ENCODE results near the gene TCEA3. TPM values are rescaled to one million over a fixed set of nuclear protein-coding genes. Genes with fewer than 3 reads are reported as not detected.

Gene TCEA3
- total RNA-seq, 1 donor from 2014 or later, result 4.0 TPM

DNA sequence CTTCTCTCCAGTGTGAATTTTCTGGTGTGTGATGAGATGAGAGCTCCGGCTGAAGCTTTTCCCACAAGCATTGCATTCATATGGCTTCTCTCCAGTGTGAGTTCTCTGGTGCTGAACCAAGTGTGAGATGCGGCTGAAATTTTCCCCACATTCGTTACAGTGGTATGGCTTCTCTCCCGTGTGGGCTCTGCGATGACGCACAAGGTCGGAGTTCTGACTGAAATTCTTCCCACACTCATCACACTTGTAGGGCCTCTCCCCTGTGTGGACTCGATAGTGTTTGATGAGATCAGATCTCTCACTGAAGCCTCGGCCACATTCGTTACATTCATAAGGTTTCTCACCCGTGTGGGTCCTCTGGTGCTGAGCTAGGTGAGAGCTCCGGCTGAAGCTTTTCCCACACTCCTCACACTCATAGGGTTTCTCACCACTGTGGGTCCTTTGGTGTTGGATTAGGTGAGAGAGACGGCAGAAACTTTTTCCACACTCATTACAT is 62.3 kb downstream of the TCEA3 start:
- H3K36me3 Mint-ChIP-seq (ENCODE audit: unreplicated experiment), result peaks cover 84% of the 10 kb centered on the region
- H3K27ac Mint-ChIP-seq (ENCODE audit: unreplicated experiment), result no peak overlapping the region
- no peak for DNase-seq (ENCODE audit: extremely low spot score, unreplicated experiment)
- H3K4me3 Mint-ChIP-seq (ENCODE audit: unreplicated experiment), result no peak overlapping the region
- peaks cover 47% of the 10 kb centered on the region for H3K9me3 Mint-ChIP-seq (ENCODE audit: unreplicated experiment)
- H3K4me1 Mint-ChIP-seq (ENCODE audit: unreplicated experiment), result peaks cover 12% of the 10 kb centered on the region
- TF ChIP-seq, protein P1, sequence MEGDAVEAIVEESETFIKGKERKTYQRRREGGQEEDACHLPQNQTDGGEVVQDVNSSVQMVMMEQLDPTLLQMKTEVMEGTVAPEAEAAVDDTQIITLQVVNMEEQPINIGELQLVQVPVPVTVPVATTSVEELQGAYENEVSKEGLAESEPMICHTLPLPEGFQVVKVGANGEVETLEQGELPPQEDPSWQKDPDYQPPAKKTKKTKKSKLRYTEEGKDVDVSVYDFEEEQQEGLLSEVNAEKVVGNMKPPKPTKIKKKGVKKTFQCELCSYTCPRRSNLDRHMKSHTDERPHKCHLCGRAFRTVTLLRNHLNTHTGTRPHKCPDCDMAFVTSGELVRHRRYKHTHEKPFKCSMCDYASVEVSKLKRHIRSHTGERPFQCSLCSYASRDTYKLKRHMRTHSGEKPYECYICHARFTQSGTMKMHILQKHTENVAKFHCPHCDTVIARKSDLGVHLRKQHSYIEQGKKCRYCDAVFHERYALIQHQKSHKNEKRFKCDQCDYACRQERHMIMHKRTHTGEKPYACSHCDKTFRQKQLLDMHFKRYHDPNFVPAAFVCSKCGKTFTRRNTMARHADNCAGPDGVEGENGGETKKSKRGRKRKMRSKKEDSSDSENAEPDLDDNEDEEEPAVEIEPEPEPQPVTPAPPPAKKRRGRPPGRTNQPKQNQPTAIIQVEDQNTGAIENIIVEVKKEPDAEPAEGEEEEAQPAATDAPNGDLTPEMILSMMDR (IDR thresholded peaks at IDR 0.05), result no peak
- H3K27me3 Mint-ChIP-seq (ENCODE audit: unreplicated experiment), result no peaks in the 10 kb centered on the region

DNA sequence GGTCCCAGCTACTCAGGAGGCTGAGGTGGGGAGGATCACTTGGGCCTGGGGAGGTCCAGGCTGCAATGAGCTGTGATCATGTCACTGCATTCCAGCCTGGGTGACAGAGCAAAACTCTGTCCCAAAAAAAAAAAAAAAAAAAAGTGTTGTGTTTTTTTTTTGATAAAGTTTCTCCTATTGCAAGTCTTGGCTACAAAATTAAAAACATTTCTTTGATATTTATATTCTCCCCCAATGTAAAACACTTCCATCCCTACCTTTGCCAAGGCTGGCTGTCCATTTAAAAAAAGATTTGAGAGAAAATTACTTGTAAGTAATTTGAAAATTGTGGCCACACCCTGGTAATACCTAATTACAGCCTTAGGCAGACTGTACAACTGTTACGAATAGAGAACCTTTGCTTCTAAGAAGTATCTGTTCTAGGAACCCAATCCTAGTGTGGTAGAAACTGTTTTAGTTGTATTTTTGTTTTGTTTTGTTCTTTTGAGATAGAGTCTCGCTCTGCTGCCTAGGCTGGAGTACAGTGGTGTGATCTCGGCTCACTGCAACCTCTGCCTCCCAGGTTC is 66.2 kb downstream of the TCEA3 start:
- TF ChIP-seq, protein P1 (IDR thresholded peaks at IDR 0.05), result no peak
- no peak overlapping the region for H3K27ac Mint-ChIP-seq (ENCODE audit: unreplicated experiment)
- peaks cover 3% of the 10 kb centered on the region for H3K4me1 Mint-ChIP-seq (ENCODE audit: unreplicated experiment)
- no peak overlapping the region for H3K4me3 Mint-ChIP-seq (ENCODE audit: unreplicated experiment)
- H3K9me3 Mint-ChIP-seq (ENCODE audit: unreplicated experiment), result peaks cover 38% of the 10 kb centered on the region
- no peaks in the 10 kb centered on the region for H3K27me3 Mint-ChIP-seq (ENCODE audit: unreplicated experiment)
- DNase-seq (ENCODE audit: extremely low spot score, unreplicated experiment), result no peak
- peaks cover 58% of the 10 kb centered on the region for H3K36me3 Mint-ChIP-seq (ENCODE audit: unreplicated experiment)

- Mint-ChIP-seq H3K4me3 (ENCODE audit: unreplicated experiment) (no peak overlapping the region), H3K9me3 (ENCODE audit: unreplicated experiment) (peaks cover 30% of the 10 kb centered on the region), H3K4me1 (ENCODE audit: unreplicated experiment) (peaks cover 3% of the 10 kb centered on the region), H3K36me3 (ENCODE audit: unreplicated experiment) (peaks cover 47% of the 10 kb centered on the region), H3K27ac (ENCODE audit: unreplicated experiment) (no peak overlapping the region), H3K27me3 (ENCODE audit: unreplicated experiment) (no peaks in the 10 kb centered on the region)
- TF ChIP-seq, protein P1 (IDR thresholded peaks at IDR 0.05), result no peak
- DNase-seq (ENCODE audit: extremely low spot score, unreplicated experiment), result no peak
Measured at GRCh38 chr1:23357138-23357908, 67.2 kb downstream of the TCEA3 start.

DNA sequence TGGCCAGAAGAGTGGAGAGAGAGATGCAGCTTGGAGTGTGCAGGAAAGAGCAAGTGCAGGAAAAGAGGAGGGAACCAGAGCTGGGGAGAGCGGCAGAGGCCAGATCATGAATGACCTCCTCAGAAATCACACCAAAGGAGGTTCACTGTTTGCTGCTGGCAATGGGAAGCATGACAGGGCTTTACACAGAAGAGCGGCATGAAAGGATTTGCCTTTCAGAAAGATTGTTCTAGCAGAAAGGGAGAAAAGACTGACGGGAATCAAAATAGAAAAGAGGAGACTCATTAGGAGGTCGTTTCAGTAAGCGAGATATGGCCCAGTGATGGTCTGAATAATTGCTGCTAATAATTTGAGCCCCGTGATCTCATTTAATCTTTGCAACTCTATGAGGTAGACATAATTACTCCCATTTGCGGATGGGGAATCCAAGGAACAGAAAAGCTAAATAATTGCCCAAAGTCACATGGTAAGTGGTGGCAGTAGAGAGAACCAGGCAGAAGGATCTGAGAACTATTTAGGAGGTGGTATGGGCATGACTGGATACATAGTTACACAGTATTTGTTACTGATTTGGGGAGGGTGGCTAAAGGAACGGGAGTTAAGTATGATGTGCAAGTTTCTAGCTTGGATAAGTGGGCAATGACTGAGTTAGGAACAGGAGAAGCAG is 67.9 kb downstream of the TCEA3 start:
- no peak overlapping the region for H3K4me3 Mint-ChIP-seq (ENCODE audit: unreplicated experiment)
- TF ChIP-seq, protein P1 (IDR thresholded peaks at IDR 0.05), result no peak
- no peaks in the 10 kb centered on the region for H3K27me3 Mint-ChIP-seq (ENCODE audit: unreplicated experiment)
- no peak for DNase-seq (ENCODE audit: extremely low spot score, unreplicated experiment)
- peaks cover 3% of the 10 kb centered on the region for H3K4me1 Mint-ChIP-seq (ENCODE audit: unreplicated experiment)
- peaks cover 40% of the 10 kb centered on the region for H3K36me3 Mint-ChIP-seq (ENCODE audit: unreplicated experiment)
- no peak overlapping the region for H3K27ac Mint-ChIP-seq (ENCODE audit: unreplicated experiment)
- peaks cover 26% of the 10 kb centered on the region for H3K9me3 Mint-ChIP-seq (ENCODE audit: unreplicated experiment)

GRCh38 chr1:23354245-23354644 is 70.3 kb downstream of the TCEA3 start:
- no peak overlapping the region for H3K27ac Mint-ChIP-seq (ENCODE audit: unreplicated experiment)
- no peak for DNase-seq (ENCODE audit: extremely low spot score, unreplicated experiment)
- H3K36me3 Mint-ChIP-seq (ENCODE audit: unreplicated experiment), result peaks cover 17% of the 10 kb centered on the region
- H3K9me3 Mint-ChIP-seq (ENCODE audit: unreplicated experiment), result peaks cover 9% of the 10 kb centered on the region
- H3K4me3 Mint-ChIP-seq (ENCODE audit: unreplicated experiment), result no peak overlapping the region
- TF ChIP-seq, protein P1 (IDR thresholded peaks at IDR 0.05), result no peak
- no peaks in the 10 kb centered on the region for H3K27me3 Mint-ChIP-seq (ENCODE audit: unreplicated experiment)
- H3K4me1 Mint-ChIP-seq (ENCODE audit: unreplicated experiment), result peaks cover 3% of the 10 kb centered on the region
